A673 (cell line): ENCODE data around the gene PLXND1. TPM values are rescaled to one million over a fixed set of nuclear protein-coding genes. Genes with fewer than 3 reads are reported as not detected.

Experiments
- BruUV-seq: library from RNA; stranded (reverse); fragments of 400-500 nt; replicated peaks from 2 replicates; lab custom pipeline; 2021; lab: Mats Ljungman, UMichigan
- CTCF ChIA-PET: fragments of 300-600 bp; sonication (Branson Sonifier 250); formaldehyde crosslinking; loops from one replicate; lab custom pipeline; 2022; ENCODE audit warnings: antibody characterized with exemption; lab: Charles Lee
- POLR2A ChIA-PET: fragments of 300-600 bp; sonication (Branson Sonifier 250); formaldehyde crosslinking; loops from one replicate; lab custom pipeline; 2022; ENCODE audit warnings: antibody characterized with exemption; ENCODE audit not compliant: low non-redundant PET; lab: Charles Lee
- DNase-seq: peaks from one replicate; pipeline ENCODE4 v3.0.0-alpha.2; 2015; ENCODE audit warnings: low spot score
- H3K27ac ChIP-seq: fragments of 200-600 bp; sonication (generic); 2 replicates; pipeline ENCODE4 v1.5.1; 2016; ENCODE audit warnings: mixed run types, low read depth, mild to moderate bottlenecking, mixed read lengths, antibody characterized with exemption, low read length; ENCODE audit not compliant: poor library complexity, severe bottlenecking
- H3K27me3 ChIP-seq: fragments of 200-600 bp; sonication (generic); replicated peaks from 2 replicates; pipeline ENCODE4 v1.6.1; 2017; ENCODE audit warnings: mixed run types, low read depth, mild to moderate bottlenecking, mixed read lengths, antibody characterized with exemption, low read length; ENCODE audit not compliant: insufficient read depth, poor library complexity
- H3K36me3 ChIP-seq: fragments of 200-600 bp; sonication (generic); 2 replicates; pipeline ENCODE4 v1.6.1; 2016; ENCODE audit warnings: mixed run types, mild to moderate bottlenecking, mixed read lengths, antibody characterized with exemption, low read length; ENCODE audit not compliant: insufficient read depth, poor library complexity, severe bottlenecking
- H3K4me1 ChIP-seq: fragments of 200-600 bp; sonication (generic); 2 replicates; pipeline ENCODE4 v1.6.1; 2017; ENCODE audit warnings: mixed run types, mild to moderate bottlenecking, mixed read lengths, antibody characterized with exemption, low read length; ENCODE audit not compliant: insufficient read depth, poor library complexity, severe bottlenecking
- H3K4me3 ChIP-seq: fragments of 200-600 bp; sonication (generic); 2 replicates; pipeline ENCODE4 v1.5.1; 2016; ENCODE audit warnings: low read depth, mixed run types, mild to moderate bottlenecking, mixed read lengths, low read length; ENCODE audit not compliant: poor library complexity, severe bottlenecking
- H3K9me3 ChIP-seq: fragments of 200-600 bp; sonication (generic); 2 replicates; pipeline ENCODE4 v1.6.1; 2016; ENCODE audit warnings: mixed run types, low read depth, mild to moderate bottlenecking, mixed read lengths, antibody characterized with exemption, low read length; ENCODE audit not compliant: poor library complexity, severe bottlenecking
- EZH2 ChIP-seq: fragments of 200-600 bp; sonication (generic); IDR thresholded peaks from 2 replicates; pipeline ENCODE4 v1.6.1; 2017; ENCODE audit warnings: borderline replicate concordance, low read depth, mild to moderate bottlenecking, mixed read lengths, antibody characterized with exemption, low read length; ENCODE audit not compliant: poor library complexity, severe bottlenecking
- intact Hi-C: fragments of 100-400 bp; cut with micrococcal nuclease; formaldehyde crosslinking; loops from one replicate; pipeline ENCODE4 v1.10.0; 2022; ENCODE audit not compliant: unreplicated experiment
- total RNA-seq: library from RNA; stranded (reverse); gene quantifications from 2 replicates; pipeline ENCODE4 v1.2.3, GENCODE V29; 2021
- TF ChIP-seq, protein P1 (sequence below): fragments of 300-800, 200-600 bp; sonication (generic); conservative IDR thresholded peaks from 2 replicates; pipeline ENCODE4 v1.5.1; 2017; ENCODE audit warnings: low read depth, mild to moderate bottlenecking, antibody characterized with exemption, low read length, moderate library complexity, mixed read lengths

The PLXND1 gene
- total RNA-seq, 1 experiment from 2014 or later, result 31.5 TPM

- BruUV-seq, result no TSS peak
- Histone ChIP-seq H3K36me3 (no peaks in the 10 kb centered on the region), H3K27me3 (no peaks in the 10 kb centered on the region), H3K4me3 (no peak overlapping the region), H3K4me1 (peaks cover 12% of the 10 kb centered on the region), H3K9me3 (no peaks in the 10 kb centered on the region), H3K27ac (no peak overlapping the region)
- intact Hi-C loops, result no loop called here
- POLR2A ChIA-PET, result no interaction called here
- TF ChIP-seq, protein P1, sequence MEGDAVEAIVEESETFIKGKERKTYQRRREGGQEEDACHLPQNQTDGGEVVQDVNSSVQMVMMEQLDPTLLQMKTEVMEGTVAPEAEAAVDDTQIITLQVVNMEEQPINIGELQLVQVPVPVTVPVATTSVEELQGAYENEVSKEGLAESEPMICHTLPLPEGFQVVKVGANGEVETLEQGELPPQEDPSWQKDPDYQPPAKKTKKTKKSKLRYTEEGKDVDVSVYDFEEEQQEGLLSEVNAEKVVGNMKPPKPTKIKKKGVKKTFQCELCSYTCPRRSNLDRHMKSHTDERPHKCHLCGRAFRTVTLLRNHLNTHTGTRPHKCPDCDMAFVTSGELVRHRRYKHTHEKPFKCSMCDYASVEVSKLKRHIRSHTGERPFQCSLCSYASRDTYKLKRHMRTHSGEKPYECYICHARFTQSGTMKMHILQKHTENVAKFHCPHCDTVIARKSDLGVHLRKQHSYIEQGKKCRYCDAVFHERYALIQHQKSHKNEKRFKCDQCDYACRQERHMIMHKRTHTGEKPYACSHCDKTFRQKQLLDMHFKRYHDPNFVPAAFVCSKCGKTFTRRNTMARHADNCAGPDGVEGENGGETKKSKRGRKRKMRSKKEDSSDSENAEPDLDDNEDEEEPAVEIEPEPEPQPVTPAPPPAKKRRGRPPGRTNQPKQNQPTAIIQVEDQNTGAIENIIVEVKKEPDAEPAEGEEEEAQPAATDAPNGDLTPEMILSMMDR, result no peak
- TF ChIP-seq EZH2, result no peak
- DNase-seq, result no peak
- CTCF ChIA-PET, result no interaction called here
These were observed 15.2 kb upstream of the PLXND1 start for GRCh38 chr3:129621626-129622225.

GRCh38 chr3:129620828-129621559 lies 14.5 kb upstream of the PLXND1 start:
- no peak overlapping the region for H3K27ac ChIP-seq
- CTCF ChIA-PET, result interaction anchor here (0.6 kb wide), 1 partner anchor 238 kb away, joined by 3 read pairs; no protein-coding TSS in a partner anchor
- BruUV-seq, result no TSS peak

GRCh38 chr3:129619726-129620162 lies 13.3 kb upstream of the PLXND1 start:
- Histone ChIP-seq H3K4me1 (no peaks in the 10 kb centered on the region), H3K27ac (no peak overlapping the region), H3K36me3 (no peaks in the 10 kb centered on the region), H3K27me3 (no peaks in the 10 kb centered on the region), H3K4me3 (no peak overlapping the region), H3K9me3 (no peaks in the 10 kb centered on the region)
- POLR2A ChIA-PET, result no interaction called here
- no peak for DNase-seq
- intact Hi-C loops, result no loop called here
- no TSS peak for BruUV-seq
- TF ChIP-seq, protein P1, result no peak
- no peak for TF ChIP-seq EZH2
- CTCF ChIA-PET, result interaction anchor here (0.7 kb wide), 1 partner anchor 26 kb away, joined by 3 read pairs; no protein-coding TSS in a partner anchor

More at GRCh38 chr3:129620828-129621559, 14.5 kb upstream of the PLXND1 start:
- TF ChIP-seq, protein P1, result no peak
- no peak for TF ChIP-seq EZH2
- Histone ChIP-seq H3K9me3 (no peaks in the 10 kb centered on the region), H3K27me3 (no peaks in the 10 kb centered on the region), H3K4me3 (no peak overlapping the region), H3K36me3 (no peaks in the 10 kb centered on the region), H3K4me1 (peaks cover 5% of the 10 kb centered on the region)
- DNase-seq, result no peak
- POLR2A ChIA-PET, result no interaction called here
- intact Hi-C loops, result no loop called here
